NK-92 (cell line): Measurements from ENCODE around the gene NOL4.
"Not testable (repeated sequence)": the region's sequence is repeated elsewhere in the genome, so short reads cannot be mapped to it uniquely, and the experiment has no call there.

Source experiments
- DNase-seq: peaks from one replicate; lab custom pipeline; 2025; ENCODE audit not compliant: unreplicated experiment; lab: John Stamatoyannopoulos, UW

The NOL4 gene, protein sequence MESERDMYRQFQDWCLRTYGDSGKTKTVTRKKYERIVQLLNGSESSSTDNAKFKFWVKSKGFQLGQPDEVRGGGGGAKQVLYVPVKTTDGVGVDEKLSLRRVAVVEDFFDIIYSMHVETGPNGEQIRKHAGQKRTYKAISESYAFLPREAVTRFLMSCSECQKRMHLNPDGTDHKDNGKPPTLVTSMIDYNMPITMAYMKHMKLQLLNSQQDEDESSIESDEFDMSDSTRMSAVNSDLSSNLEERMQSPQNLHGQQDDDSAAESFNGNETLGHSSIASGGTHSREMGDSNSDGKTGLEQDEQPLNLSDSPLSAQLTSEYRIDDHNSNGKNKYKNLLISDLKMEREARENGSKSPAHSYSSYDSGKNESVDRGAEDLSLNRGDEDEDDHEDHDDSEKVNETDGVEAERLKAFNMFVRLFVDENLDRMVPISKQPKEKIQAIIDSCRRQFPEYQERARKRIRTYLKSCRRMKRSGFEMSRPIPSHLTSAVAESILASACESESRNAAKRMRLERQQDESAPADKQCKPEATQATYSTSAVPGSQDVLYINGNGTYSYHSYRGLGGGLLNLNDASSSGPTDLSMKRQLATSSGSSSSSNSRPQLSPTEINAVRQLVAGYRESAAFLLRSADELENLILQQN

DNA sequence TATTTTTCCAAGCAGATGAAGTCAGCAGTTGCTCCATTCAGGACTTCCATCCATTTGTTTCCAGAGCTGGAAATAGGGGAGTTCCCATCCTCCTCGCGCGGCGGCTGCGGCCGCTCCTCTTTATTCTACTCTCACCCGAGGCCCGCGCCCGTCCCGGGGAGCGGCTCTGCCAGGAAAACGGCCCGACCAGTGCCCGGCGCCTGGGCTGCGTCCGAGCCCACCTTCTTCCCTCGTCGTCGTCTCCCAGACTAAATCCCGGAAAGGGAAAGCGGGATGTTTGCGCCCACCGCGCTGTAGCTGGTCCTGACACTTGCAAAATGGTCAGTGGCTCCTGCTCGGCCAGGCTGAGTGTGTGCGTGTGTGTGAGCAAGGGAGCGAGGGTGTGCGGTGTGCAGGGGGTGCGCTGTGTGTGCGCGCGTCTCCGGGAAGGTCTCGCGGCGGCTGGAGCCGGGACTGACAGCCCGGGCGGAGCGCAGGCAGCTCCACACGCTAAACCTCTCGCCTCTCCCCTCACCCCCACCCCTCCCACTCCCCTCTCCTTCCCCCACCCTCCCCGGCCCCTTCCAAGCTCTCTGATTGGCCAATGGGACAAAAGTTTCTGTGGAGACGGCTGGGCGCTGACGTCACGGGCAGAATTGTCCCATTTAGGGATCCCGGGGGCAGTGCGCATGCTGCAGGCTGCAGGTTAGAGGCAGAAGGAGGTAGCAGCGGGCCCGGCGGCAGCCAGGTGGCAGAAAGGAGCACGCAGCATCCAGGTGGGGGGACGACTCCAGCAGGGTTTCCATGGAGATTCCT is at the start of gene NOL4:
Gene NOL4, minus strand, starts transcription at position 491 of the 795 bp plus-strand sequence. CDS start 1,660 bp downstream, outside the sequence.
- no peak for DNase-seq

DNA sequence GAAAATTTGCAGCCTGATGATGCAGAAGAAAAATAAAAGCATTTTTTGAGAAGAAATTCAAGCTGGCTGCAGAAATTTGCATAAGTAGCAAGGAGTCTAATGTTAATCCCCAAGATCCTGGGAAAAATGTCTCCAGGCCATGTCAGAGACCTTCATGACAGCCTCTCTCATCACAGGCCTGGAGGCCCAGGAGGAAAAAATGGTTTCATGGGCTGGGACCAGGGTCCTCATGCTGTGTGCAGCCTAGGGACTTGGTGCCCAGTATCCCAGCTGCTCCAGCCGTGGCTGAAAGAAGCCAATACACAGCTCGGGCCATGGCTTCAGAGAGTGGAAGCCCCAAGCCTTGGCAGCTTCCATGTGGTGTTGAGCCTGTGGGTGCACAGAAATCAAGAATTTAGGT is 41.3 kb upstream of the NOL4 start:
- not testable (repeated sequence) for DNase-seq

DNA sequence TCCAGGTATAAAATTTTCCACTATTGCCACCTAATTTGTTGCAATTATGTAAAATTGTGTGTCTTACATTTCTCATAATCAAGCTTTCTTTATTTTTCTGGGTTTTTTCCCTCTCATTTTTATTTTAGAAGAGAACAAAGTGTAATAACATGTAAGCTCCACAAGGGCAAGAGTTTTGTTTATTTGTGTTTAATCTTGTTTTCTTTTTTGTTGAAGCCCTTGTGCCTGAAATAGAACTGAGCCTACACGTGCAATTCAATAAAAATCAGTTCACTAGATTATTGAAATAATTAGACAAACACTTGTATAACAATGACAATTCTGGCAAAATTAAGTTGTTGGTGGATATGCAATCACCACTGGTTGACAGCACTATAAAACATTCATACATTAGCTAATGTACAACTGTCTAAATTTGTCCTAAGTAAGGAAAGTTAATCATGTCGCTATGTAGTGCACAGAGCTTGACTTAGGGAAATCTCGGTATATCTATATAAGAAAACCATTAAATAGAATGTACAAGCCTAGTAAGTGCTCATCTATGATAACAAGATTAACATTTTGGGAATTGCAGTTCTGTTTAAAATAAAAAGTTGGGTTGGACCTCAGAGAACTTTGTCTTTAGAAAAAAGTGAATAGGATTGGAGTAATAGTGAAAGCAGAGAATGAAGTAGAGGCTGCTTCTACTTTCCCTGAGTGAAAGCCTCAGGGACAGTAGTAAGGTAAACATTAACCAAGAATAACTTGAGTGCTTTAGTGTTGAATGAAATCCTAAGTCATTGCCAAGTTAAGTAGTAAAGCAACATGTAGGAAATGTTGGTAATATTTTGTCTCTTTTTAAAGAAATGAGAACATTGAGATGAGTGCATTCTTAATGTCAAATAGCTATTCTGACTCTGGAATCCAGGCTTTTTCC is 37.4 kb upstream of the NOL4 start:
- DNase-seq = no peak

DNA sequence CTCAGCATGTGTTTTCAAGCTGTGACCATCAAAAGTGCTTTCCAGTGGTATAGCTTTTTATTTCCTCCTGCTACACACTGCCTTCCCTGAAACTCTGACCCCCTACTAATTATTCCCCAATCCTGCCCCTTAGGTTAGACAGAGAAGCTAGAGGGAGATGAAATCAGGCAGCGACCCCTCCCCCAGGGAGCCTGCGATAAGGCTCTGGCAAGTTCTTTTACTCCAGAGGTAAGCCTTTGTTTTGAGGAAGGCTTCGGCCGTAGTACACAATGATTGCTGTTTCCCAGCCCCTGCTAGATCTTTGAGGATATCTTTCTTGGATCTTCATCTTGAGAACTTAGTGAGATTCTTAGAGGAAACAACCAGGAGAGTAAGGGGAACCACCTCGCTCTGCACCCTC is 33.5 kb upstream of the NOL4 start:
- no peak for DNase-seq

DNA sequence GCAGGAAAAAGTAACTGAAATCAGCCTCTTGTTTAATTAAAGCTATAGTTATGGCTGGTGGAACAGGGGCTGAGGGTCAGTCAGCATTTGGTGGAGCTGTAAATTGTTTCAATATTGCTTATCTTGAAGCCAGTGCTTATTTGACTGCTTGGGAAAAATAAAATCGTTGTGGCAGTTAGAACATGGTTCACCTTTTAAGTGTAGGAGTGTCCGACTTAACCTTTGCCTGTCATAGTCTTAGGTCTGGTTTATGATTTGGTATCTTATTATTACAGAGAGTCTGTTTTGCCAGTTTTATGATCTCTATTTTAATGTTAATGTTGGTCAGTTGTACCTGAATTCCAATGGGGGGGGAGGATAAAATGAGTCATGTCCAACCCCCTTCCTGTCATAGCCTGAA is 27.2 kb upstream of the NOL4 start:
- DNase-seq = no peak

DNA sequence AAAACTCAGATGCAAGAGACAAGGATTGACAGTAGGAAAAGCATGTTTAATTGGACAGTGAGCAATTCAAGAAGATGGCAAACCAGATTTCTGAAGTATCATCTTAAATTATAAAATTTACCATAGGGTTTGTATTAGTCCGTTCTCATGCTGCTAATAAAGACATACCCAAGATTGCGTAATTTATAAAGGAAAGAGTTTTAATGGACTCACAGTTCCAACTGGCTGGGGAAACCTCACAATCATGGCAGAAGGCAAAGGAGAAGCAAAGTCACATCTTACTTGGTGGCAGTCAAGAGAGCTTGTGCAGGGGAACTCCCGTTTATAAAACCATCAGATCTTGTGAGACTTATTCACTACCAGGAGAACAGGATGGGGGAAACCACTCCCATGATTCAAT is 24.0 kb upstream of the NOL4 start:
- DNase-seq = no peak

DNA sequence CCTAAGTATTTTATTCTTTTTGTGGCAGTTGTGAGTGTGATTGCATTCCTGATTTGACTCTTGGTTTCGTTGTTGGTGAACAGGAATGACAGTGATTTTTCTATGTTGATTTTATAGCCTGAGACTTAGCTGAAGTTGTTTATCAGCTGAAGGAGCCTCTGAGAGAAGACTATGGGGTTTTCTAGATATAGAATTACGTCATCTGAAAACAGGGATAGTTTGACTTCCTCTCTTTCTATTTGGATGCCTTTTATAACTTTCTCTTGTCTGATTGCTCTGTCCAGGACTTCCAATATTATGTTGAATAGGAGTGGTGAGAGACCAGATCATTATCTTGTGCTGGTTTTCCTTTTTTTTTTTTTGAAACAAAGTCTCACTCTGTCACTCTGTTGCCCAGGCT is 18.0 kb upstream of the NOL4 start:
- no peak for DNase-seq

DNA sequence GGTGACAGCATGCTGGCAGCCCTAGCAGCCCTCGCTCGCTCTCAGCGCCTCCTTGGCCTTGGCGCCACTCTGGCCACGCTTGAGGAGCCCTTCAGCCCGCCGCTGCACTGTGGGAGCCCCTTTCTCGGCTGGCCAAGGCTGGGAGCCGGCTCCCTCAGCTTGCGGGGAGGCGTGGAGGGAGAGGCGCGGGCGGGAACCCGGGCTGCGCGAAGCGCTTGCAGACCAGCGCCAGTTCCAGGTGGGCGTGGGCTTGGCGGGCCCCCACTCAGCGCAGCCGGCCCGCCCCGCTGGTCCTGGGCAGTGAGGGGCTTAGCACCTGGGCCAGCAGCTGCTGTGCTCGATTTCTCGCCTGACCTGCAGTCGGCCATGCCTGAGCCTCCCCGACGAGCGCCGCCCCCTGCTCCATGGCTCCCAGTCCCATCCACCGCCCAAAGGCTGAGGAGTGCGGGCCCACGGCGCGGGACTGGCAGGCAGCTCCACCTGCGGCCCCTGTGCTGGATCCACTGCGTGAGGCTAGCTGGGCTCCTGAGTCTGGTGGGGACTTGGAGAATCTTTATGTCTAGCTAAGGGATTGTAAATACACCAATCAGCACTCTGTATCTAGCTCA is 9.2 kb upstream of the NOL4 start:
- DNase-seq = not testable (repeated sequence)

DNA sequence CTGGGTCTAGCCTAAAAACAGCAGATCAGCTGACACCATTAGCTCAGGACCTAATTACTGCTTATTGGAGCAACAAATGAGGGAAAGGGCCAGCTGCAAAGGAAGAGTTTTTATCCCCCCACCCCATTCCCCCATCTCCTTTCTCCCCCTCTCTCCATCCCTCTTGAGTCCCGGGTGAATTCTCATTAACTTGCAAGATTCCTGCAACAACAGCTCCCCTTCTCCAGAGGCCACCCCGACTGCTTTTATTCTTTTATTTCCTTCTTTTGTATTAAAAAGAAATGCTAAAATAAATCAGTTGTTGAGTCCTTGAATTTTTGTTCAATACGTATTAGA is 473 bp upstream of the NOL4 start:
- DNase-seq = no peak

DNA sequence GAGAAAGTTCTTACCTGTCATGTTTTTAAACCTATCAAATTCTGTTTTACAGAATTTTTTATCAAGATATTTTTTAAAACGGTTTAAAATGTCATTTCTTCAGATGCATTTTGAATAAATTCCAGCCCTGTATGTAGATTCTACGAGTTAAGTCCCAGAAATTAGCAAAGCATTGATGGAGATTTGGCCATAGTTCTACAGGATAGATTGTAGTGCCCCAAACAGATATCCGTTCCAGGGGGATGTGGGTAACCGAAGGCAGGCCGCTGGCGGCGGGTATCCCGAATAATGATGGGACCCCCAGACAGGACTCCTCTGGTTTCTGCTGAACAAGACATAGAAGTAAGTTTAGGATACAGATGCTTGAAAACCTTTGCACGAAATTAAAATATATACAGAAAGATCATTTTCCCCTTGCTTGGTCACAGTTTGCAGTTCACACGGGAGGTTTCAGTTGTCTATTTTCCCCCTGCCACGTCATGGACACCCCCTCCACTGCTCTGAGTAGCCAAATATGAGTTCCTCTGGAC is 755 bp downstream of the NOL4 start:
- DNase-seq = no peak

DNA sequence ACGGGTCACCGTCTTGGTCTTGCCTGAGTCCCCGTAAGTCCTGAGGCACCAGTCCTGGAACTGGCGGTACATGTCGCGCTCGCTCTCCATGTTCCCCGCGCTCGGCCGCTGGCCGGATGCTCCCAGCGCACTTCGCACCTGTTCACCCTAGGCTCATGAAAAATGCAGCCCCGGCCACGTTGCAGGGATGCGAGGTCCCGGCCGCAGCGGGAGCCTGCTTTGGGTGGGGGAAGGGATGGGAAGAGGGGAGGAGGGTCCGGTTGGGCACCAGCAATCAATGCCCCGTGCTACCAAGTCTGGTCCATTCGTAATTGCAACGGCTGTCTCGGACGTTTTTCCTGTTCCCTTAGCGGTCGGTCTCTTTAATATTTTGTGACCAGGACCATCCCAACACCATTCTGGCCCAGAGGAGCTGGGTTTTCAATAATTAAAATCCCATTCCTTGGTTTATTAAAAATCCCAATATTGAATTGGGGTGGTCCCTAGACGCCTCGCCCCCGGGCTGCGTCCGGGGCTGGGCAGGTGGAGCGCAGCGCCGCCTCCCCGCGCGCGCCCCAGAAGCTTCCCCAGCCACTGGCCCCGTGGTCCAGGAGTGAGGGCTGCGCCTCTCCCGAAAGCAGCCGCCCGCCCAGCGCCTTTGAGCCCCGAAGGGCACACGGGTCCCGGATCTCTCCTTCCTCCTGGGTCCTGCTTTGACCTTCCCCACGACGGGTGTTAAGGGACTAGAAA is 1.4 kb downstream of the NOL4 start:
- no peak for DNase-seq

DNA sequence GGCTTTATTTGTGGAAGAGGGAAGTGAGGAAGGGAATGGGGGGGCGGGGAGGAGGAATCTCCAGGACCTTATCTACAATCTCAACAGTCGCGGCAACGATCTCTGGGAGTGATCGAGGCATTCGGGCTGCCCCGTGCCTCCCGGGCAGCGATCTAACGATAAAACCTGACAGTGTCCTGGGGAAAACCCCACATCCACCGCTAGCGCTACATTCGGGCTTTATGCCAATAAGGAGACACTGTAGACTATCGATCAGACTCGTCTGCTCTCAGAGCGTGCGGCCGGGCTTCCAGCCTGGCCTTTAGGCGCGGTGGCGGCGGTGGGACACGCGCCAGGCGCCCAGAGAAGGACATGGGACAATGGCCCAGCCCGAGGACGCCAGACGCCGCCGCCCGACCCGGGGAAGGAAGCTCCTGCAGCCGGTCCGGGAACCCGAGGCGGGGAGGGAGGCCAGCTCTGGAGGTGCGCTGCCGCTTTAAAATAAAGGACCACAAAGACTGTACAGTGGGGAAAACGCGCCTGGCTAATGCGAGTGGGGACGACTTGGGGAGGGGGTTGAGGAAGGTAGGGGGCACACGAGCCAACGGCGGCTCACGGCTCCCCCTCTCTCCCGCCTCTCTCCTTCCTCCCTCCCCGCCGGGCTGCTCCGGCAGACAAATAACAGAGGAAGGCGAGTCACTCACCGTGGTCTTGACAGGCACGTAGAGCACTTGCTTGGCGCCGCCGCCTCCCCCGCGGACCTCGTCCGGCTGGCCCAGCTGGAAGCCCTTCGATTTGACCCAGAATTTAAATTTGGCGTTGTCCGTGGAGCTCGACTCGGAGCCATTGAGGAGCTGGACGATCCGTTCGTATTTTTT is 2.2 kb downstream of the NOL4 start:
- DNase-seq = no peak

DNA sequence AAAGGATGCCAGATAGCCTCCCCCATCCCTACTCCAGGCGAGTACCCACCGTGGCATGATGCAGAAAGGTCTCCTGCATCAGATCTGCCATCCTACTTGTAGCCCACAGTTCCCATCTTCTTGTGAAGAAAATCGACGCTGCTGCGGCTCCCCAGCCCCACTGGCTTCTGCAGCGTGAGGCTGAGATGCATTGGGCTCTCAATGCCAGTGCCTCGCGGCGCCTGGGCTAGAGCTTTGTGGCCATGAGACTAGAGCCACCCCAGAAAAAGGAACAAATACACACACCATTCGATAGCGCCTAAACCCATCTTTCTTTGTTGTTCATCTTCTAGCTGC is 2.8 kb downstream of the NOL4 start:
- no peak for DNase-seq

DNA sequence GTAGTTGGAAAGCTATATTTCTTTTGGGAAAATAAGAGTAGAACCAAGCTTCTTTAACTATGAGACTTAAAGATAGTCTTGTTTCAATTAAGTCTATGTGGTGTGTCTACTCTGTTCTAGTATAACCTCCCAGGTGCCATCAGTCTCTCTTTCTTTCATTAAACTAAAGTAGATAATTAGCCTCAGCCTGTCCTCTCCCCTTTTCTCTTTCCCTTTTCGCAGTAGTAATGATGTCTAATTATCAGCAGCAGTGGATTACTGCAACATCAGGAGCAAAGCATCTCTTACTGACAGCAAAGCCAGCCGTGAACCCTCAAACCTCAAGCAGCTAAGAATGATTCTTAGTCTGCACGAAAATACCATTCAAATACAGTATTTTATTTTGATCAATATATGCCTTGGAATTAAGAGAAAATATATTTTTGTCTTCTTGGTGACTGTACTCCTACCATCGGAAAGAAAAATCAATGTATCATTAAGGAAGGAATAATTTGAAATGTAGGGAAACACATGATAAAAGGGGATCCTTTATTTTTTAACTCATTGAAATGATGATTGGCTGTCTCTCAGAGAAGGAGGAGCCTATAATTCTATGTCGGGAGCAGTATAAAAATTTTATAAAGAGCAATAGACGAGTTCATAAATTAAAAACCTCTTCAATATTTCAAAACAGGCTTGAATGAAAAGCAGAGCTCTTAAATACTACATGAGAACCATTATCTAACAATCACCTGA is 4.5 kb downstream of the NOL4 start:
- DNase-seq = no peak

DNA sequence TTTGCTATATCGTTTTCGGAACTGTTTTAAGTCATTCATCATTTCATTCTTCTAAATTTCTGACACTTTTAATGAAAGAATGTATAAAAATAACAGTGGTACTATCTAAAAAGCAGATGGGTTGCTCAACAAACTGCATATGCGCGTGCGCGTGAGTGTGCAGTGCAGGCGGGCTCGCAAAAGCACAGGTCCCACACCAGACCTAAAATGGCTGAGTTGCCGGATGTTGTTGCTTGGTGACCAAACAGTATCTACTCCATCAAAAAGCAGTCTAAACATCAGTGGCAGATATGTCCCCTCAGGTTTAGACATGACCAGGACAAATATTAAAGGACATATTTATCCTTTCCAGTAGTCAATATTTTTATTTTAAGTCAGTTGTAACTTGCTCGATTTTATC is 5.1 kb downstream of the NOL4 start:
- DNase-seq = no peak

DNA sequence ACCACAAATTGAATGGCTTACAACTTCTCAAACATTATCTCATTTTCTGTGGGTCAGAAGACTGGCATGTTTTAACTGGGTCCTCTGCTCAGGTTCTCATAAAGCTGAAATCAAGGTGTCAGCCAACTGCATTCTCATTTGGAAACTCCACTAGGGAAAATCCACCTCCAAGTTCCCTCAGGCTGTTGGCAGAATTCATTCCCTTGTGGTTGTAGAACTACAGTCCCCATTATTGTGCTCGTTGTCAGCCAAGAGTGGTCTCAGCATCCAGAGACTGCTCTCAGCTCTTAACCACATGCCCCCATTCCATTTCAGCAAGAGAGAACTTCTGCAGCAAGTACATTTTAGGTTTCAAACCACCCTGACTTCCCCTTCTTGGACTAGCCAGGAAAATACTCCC is 12.2 kb downstream of the NOL4 start:
- DNase-seq = no peak

DNA sequence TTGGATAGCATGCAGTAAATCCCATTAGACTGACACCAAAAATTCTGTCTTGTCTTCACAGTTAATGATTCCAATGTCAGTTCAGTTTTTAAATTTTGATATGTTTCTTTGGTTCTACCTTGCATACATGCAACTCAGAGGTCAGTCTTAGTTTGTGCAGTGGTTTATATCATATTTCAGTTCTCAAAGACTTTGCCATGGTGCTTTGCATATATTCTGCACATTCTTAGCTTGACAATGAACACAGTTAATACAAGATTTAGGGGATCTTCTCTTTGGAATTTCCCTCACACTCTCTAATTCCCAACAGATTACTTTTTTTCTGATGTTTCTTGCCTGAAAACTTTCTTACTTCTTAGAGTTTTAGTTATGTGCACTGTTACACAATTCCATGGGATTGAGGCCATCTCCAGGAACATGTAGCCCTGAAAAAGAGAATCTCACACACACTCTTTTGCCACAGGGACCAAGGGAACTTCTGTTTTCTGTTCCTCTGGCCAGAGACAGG is 17.3 kb downstream of the NOL4 start:
- DNase-seq = no peak

DNA sequence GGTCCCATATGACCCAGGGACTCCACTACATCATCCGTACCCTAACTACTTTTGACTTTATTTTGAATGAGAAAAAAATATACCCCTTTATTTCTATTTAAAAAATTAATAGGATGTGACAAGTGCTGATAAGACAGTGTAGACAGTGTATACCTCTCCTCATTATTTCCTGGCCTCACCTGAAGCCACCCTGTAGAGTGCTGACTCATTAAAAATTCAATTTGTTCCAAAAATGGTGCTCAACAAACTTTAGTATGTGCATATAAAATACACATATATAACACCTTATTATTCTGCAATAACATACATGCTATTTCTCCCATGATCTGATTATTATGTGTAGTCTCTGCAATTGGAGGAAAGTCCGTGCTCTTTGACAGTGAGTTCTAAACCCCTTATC is 20.8 kb downstream of the NOL4 start:
- no peak for DNase-seq
